Vagina (tissue), 2 donors: ENCODE data around the gene BCL6.

ENCODE experiments used
- CTCF ChIP-seq, 3 experiments: fragments of 450-650 bp in 2 of 3; fragments of 200-600 bp in 1 of 3; sonication (generic) in 1 of 3; IDR thresholded peaks; one replicate each; pipeline ENCODE4 v1.5.1; 2017 to 2019; ENCODE audit warnings: antibody characterized with exemption in 3 of 3, mild to moderate bottlenecking in 2 of 3, moderate library complexity in 2 of 3
- POLR2AphosphoS5 ChIP-seq, 2 donors: sonication (generic); formaldehyde crosslinking; IDR thresholded peaks; one replicate each; pipeline ENCODE4 v1.9.0; 2017; ENCODE audit warnings: antibody characterized with exemption in 2 of 2, mild to moderate bottlenecking in 2 of 2, low read depth in 1 of 2; ENCODE audit not compliant: insufficient read depth in 1 of 2

- TF ChIP-seq POLR2AphosphoS5 (IDR thresholded peaks at IDR 0.05; ENCODE audit: insufficient read depth in 1 of 2, low read depth in 1 of 2) (no peak), CTCF (IDR thresholded peaks at IDR 0.05) (no peak)
Observed at GRCh38 chr3:187722206-187722612, 23.1 kb downstream of the BCL6 start.
